ENCODE results near the gene DEPDC5. TPM values are rescaled to one million over a fixed set of nuclear protein-coding genes. Genes with fewer than 3 reads are reported as not detected.
A peak's percentile ranks its signal among the peaks of the same experiment; 100 is the strongest.

The DEPDC5 gene
- total and polyA plus RNA-seq, 9 of the 15 experiments (the other 6 are each of a cell fraction or from before 2014, with no cell fraction given): 2.3 to 12.3 (median 10.7) TPM

- TF ChIP-seq LEF1 (IDR thresholded peaks at IDR 0.05): no peak
- TF ChIP-seq RNF2 (IDR thresholded peaks at IDR 0.05): peak; percentile 23; the same call in 1 of the 2 replicates
- TF ChIP-seq CTBP1 (IDR thresholded peaks at IDR 0.05; ENCODE audit: borderline replicate concordance): peak; percentile 59
- TF ChIP-seq STAT5A (IDR thresholded peaks at IDR 0.05; ENCODE audit: borderline replicate concordance, low read length): no peak
- peak; percentile 80 for TF ChIP-seq RBBP5 (IDR thresholded peaks at IDR 0.05; ENCODE audit: borderline replicate concordance, insufficient read depth, low read length, poor library complexity, severe bottlenecking)
- TF ChIP-seq RBM14 (IDR thresholded peaks at IDR 0.05; ENCODE audit: borderline replicate concordance, insufficient read depth, low read depth, low read length): no peak
- no peak for TF ChIP-seq ATF2 (CRISPR knock-in tag; IDR thresholded peaks at IDR 0.05)
- TF ChIP-seq BRF2 (IDR thresholded peaks at IDR 0.05; ENCODE audit: borderline replicate concordance, insufficient read depth, insufficient read length): no peak
- TF ChIP-seq MEF2D (tag; conservative IDR thresholded peaks at IDR 0.05; ENCODE audit: low read depth): no peak
- TF ChIP-seq PML (IDR thresholded peaks at IDR 0.05; ENCODE audit: low read length): peak; percentile 42; the same call in 1 of the 2 replicates
- TF ChIP-seq DACH1 (IDR thresholded peaks at IDR 0.05; ENCODE audit: partially characterized antibody): no peak
- no peak for TF ChIP-seq KLF6 (CRISPR knock-in tag; IDR thresholded peaks at IDR 0.05; ENCODE audit: borderline replicate concordance)
- no peak for TF ChIP-seq CCAR2 (IDR thresholded peaks at IDR 0.05; ENCODE audit: low read depth, low read length)
- no peak for TF ChIP-seq POLR3A (IDR thresholded peaks at IDR 0.05; ENCODE audit: borderline replicate concordance, extremely low read depth, insufficient read depth, insufficient read length)
- no peak for TF ChIP-seq PTTG1 (tag; IDR thresholded peaks at IDR 0.05; ENCODE audit: low read depth)
- TF ChIP-seq, protein P1, sequence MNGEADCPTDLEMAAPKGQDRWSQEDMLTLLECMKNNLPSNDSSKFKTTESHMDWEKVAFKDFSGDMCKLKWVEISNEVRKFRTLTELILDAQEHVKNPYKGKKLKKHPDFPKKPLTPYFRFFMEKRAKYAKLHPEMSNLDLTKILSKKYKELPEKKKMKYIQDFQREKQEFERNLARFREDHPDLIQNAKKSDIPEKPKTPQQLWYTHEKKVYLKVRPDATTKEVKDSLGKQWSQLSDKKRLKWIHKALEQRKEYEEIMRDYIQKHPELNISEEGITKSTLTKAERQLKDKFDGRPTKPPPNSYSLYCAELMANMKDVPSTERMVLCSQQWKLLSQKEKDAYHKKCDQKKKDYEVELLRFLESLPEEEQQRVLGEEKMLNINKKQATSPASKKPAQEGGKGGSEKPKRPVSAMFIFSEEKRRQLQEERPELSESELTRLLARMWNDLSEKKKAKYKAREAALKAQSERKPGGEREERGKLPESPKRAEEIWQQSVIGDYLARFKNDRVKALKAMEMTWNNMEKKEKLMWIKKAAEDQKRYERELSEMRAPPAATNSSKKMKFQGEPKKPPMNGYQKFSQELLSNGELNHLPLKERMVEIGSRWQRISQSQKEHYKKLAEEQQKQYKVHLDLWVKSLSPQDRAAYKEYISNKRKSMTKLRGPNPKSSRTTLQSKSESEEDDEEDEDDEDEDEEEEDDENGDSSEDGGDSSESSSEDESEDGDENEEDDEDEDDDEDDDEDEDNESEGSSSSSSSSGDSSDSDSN (IDR thresholded peaks at IDR 0.05; ENCODE audit: borderline replicate concordance in 1 of 2, low read depth in 2 of 2, low read length in 2 of 2): peak in 1 of 2 experiments; percentile 19; a peak in 1 of 4 replicates
- TF ChIP-seq PREB (CRISPR knock-in tag; IDR thresholded peaks at IDR 0.05): no peak
These were observed 4.0 kb upstream of the DEPDC5 start, which contains the start of gene PRR14L (continued) for GRCh38 chr22:31749636-31750364.

Data from K562 (cell line).